Measurements from ENCODE around the gene ARL14. TPM values are rescaled to one million over a fixed set of nuclear protein-coding genes. Genes with fewer than 3 reads are reported as not detected.

The ARL14 gene
- total RNA-seq, 1 donor from 2014 or later = not detected

DNA sequence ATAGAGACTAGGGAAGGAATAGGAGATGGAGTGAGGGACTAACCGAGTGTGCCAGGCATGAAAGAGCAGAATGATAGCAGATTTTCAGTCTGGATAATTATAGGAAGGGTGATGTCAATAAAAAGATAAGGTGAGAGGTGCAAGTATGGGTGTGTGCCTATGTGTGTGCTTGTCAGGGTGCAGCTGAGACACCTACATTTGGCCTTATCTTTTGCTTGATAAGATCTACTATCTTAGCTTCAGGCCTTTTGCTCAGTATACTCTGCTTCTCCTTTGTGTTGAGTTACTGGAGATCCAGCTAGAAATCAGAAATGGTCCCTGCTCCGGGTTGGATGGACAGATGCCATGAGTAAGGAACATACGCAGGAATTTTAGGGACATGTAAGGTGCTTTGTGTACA is 17.4 kb downstream of the ARL14 start:
- no peaks in the 10 kb centered on the region for H3K36me3 Mint-ChIP-seq (ENCODE audit: unreplicated experiment)
- TF ChIP-seq, protein P1, sequence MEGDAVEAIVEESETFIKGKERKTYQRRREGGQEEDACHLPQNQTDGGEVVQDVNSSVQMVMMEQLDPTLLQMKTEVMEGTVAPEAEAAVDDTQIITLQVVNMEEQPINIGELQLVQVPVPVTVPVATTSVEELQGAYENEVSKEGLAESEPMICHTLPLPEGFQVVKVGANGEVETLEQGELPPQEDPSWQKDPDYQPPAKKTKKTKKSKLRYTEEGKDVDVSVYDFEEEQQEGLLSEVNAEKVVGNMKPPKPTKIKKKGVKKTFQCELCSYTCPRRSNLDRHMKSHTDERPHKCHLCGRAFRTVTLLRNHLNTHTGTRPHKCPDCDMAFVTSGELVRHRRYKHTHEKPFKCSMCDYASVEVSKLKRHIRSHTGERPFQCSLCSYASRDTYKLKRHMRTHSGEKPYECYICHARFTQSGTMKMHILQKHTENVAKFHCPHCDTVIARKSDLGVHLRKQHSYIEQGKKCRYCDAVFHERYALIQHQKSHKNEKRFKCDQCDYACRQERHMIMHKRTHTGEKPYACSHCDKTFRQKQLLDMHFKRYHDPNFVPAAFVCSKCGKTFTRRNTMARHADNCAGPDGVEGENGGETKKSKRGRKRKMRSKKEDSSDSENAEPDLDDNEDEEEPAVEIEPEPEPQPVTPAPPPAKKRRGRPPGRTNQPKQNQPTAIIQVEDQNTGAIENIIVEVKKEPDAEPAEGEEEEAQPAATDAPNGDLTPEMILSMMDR (IDR thresholded peaks at IDR 0.05) = no peak
- H3K9me3 Mint-ChIP-seq (ENCODE audit: unreplicated experiment) = no peaks in the 10 kb centered on the region
- no peak for DNase-seq (ENCODE audit: extremely low spot score, unreplicated experiment)
- peaks cover 14% of the 10 kb centered on the region for H3K4me1 Mint-ChIP-seq (ENCODE audit: unreplicated experiment)
- no peaks in the 10 kb centered on the region for H3K27me3 Mint-ChIP-seq (ENCODE audit: unreplicated experiment)
- H3K4me3 Mint-ChIP-seq (ENCODE audit: unreplicated experiment) = no peak overlapping the region
- no peak overlapping the region for H3K27ac Mint-ChIP-seq (ENCODE audit: unreplicated experiment)

DNA sequence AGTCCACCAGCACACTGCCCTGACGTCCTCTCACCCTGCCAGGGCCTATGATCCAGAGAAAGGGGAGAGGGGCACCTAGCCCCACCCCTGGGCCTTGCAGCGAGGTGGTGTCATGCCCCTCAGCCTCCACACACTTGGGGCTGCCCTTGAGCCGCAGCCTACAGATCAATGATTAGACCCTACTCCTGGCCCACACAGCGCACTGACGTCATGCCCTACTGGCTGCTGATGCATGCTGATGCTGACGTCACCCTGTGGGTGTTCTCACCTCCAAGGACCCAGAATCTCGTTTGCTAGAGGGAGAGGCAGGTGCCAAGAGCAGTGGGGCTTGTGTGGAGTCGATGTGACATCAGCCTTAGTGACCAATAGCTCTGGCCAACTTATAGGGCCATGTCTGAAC is 18.0 kb downstream of the ARL14 start:
- no peak overlapping the region for H3K4me3 Mint-ChIP-seq (ENCODE audit: unreplicated experiment)
- H3K27me3 Mint-ChIP-seq (ENCODE audit: unreplicated experiment) = no peaks in the 10 kb centered on the region
- H3K9me3 Mint-ChIP-seq (ENCODE audit: unreplicated experiment) = no peaks in the 10 kb centered on the region
- H3K27ac Mint-ChIP-seq (ENCODE audit: unreplicated experiment) = no peak overlapping the region
- no peaks in the 10 kb centered on the region for H3K36me3 Mint-ChIP-seq (ENCODE audit: unreplicated experiment)
- TF ChIP-seq, protein P1 (IDR thresholded peaks at IDR 0.05) = no peak
- H3K4me1 Mint-ChIP-seq (ENCODE audit: unreplicated experiment) = peaks cover 14% of the 10 kb centered on the region
- DNase-seq (ENCODE audit: extremely low spot score, unreplicated experiment) = no peak

DNA sequence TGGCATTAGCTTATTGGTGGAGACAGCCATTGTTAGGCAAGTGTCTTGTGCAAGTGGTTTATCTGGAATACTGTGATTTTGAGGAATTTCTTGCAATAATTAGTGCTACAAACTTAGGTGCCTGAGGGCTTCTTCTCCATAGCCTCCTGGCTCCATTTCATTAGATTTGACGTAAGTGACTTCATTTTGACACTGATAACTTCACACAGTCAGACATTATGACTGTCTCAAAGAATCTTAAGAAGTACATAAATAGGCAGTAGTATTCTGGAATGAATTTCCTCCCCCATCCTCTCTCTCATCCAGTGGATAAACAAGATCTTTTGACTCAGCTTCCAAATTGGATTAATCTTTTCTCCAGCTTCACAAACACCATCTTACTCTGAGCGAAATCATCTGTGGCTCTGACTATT is 19.0 kb downstream of the ARL14 start:
- H3K36me3 Mint-ChIP-seq (ENCODE audit: unreplicated experiment) = no peaks in the 10 kb centered on the region
- H3K27ac Mint-ChIP-seq (ENCODE audit: unreplicated experiment) = no peak overlapping the region
- no peaks in the 10 kb centered on the region for H3K9me3 Mint-ChIP-seq (ENCODE audit: unreplicated experiment)
- no peak overlapping the region for H3K4me3 Mint-ChIP-seq (ENCODE audit: unreplicated experiment)
- TF ChIP-seq, protein P1 (IDR thresholded peaks at IDR 0.05) = no peak
- H3K27me3 Mint-ChIP-seq (ENCODE audit: unreplicated experiment) = no peaks in the 10 kb centered on the region
- H3K4me1 Mint-ChIP-seq (ENCODE audit: unreplicated experiment) = peaks cover 14% of the 10 kb centered on the region
- no peak for DNase-seq (ENCODE audit: extremely low spot score, unreplicated experiment)

DNA sequence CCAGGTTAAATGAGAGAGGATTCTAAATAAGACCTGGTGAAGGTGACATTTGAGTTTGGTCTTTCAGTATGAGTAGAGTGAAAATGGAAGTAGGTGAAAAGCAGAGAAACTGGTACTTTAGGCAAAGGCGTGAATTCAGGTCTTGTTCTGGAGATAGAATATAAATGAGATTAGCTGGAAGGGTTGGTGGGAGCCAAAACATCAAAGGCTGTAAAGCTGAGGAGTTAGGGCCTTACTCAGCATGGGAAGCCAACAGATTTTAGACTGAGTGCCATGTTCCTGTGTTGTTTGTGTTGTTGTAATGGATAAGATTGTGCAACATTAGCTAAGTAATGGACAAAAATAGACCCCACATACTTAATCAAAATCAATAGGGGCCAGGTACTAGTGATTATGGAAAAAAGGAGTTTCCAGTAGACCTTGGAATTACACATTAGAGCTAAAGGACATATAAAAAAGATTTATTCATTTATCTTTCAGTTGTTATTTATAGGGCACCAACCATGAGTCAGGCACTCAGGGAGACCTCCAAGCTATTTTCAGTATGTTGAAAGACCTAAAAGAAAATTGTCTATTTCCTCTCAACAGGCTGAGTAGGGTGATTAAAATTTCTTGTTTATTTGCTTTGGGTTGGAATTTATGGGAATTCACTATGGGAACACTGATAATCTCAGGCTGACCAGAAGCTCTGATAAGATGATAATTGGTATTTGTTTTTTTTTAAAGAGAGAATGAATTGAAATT is 20.8 kb downstream of the ARL14 start:
- DNase-seq (ENCODE audit: extremely low spot score, unreplicated experiment) = no peak
- H3K27me3 Mint-ChIP-seq (ENCODE audit: unreplicated experiment) = no peaks in the 10 kb centered on the region
- TF ChIP-seq, protein P1 (IDR thresholded peaks at IDR 0.05) = no peak
- no peaks in the 10 kb centered on the region for H3K9me3 Mint-ChIP-seq (ENCODE audit: unreplicated experiment)
- H3K36me3 Mint-ChIP-seq (ENCODE audit: unreplicated experiment) = no peaks in the 10 kb centered on the region
- H3K4me1 Mint-ChIP-seq (ENCODE audit: unreplicated experiment) = peaks cover 14% of the 10 kb centered on the region
- H3K4me3 Mint-ChIP-seq (ENCODE audit: unreplicated experiment) = no peak overlapping the region
- no peak overlapping the region for H3K27ac Mint-ChIP-seq (ENCODE audit: unreplicated experiment)

DNA sequence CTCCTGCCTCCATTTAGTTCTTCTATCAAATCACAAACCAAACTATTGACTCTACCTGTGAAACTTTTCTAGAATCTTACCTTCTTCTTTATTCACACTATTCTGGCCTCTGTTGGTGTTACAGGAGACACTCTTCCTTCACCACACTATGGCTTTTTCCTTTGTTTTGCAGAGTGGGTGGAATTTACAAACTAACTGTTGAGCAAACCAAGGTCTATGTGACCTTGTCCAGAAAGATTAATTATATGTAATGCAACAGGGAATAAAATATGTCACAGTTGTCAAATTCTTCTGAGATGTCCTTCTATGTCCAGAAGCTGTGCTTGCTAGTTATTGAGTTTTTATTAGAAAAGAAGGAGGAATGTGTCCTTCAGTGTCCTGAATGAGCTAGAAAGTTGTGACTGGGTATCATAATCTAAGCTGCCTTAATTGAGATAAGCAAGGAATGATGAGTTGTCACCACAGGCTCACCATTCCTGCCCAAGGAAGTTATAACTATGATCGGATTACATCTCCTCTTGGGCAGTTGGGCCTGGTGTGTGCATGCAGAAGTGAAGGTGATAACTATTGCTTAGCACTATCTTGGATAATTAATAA is 21.7 kb downstream of the ARL14 start:
- no peak overlapping the region for H3K27ac Mint-ChIP-seq (ENCODE audit: unreplicated experiment)
- H3K4me3 Mint-ChIP-seq (ENCODE audit: unreplicated experiment) = no peak overlapping the region
- H3K27me3 Mint-ChIP-seq (ENCODE audit: unreplicated experiment) = no peaks in the 10 kb centered on the region

More for the DNA sequence above, 21.7 kb downstream of the ARL14 start:
- TF ChIP-seq, protein P1 (IDR thresholded peaks at IDR 0.05) = no peak
- peaks cover 14% of the 10 kb centered on the region for H3K4me1 Mint-ChIP-seq (ENCODE audit: unreplicated experiment)
- DNase-seq (ENCODE audit: extremely low spot score, unreplicated experiment) = no peak
- H3K36me3 Mint-ChIP-seq (ENCODE audit: unreplicated experiment) = no peaks in the 10 kb centered on the region
- H3K9me3 Mint-ChIP-seq (ENCODE audit: unreplicated experiment) = no peaks in the 10 kb centered on the region

Measured in osteocyte (in vitro differentiated cells).